ENCODE results near the gene NPLOC4. TPM values are rescaled to one million over a fixed set of nuclear protein-coding genes. Genes with fewer than 3 reads are reported as not detected.

NPLOC4 gene
- total RNA-seq, 1 donor from 2014 or later: 51.9 TPM

GRCh38 chr17:81511554-81511803 is 125.4 kb downstream of the NPLOC4 start:
- H3K4me3 ChIP-seq (ENCODE audit: low read depth, low read length): peak overlapping the region; percentile 89
- DNase-seq (ENCODE audit: low read depth): no peak
- no peak for TF ChIP-seq CTCF (conservative IDR thresholded peaks at IDR 0.05; ENCODE audit: low read depth, low read length)

GRCh38 chr17:81510785-81511553 is 125.9 kb downstream of the NPLOC4 start:
- TF ChIP-seq CTCF (conservative IDR thresholded peaks at IDR 0.05; ENCODE audit: low read depth, low read length): no peak
- H3K4me3 ChIP-seq (ENCODE audit: low read depth, low read length): peak overlapping the region; percentile 89
- no peak for DNase-seq (ENCODE audit: low read depth)

GRCh38 chr17:81509972-81510784 is 126.7 kb downstream of the NPLOC4 start:
- no peak for DNase-seq (ENCODE audit: low read depth)
- peak overlapping the region; percentile 89 for H3K4me3 ChIP-seq (ENCODE audit: low read depth, low read length)

GRCh38 chr17:81509207-81509971 is 127.5 kb downstream of the NPLOC4 start:
- TF ChIP-seq CTCF (conservative IDR thresholded peaks at IDR 0.05; ENCODE audit: low read depth, low read length): no peak
- H3K4me3 ChIP-seq (ENCODE audit: low read depth, low read length): peak overlapping the region; percentile 89
- DNase-seq (ENCODE audit: low read depth): no peak

More at GRCh38 chr17:81509972-81510784, 126.7 kb downstream of the NPLOC4 start:
- no peak for TF ChIP-seq CTCF (conservative IDR thresholded peaks at IDR 0.05; ENCODE audit: low read depth, low read length)

GRCh38 chr17:81508639-81509206 is 128.2 kb downstream of the NPLOC4 start:
- DNase-seq (ENCODE audit: low read depth): no peak
- TF ChIP-seq CTCF (conservative IDR thresholded peaks at IDR 0.05; ENCODE audit: low read depth, low read length): no peak
- H3K4me3 ChIP-seq (ENCODE audit: low read depth, low read length): peak overlapping the region; percentile 89

Other genes with a start within 250 kb of the NPLOC4 start
- gene BAHCC1, start 241.7 kb downstream of the NPLOC4 start, total RNA-seq: 4.8 and 6.2 TPM in 2 replicates
- gene ACTG1, start 124.3 kb downstream of the NPLOC4 start, total RNA-seq: 8,322 and 8,951 TPM in 2 replicates
- gene FSCN2, start 108.7 kb downstream of the NPLOC4 start, total RNA-seq: 0.51 TPM in 1 of 2 replicates, not detected in the other
- 33.8 and 38.2 TPM in 2 replicates for gene FAAP100, start 84.8 kb downstream of the NPLOC4 start, total RNA-seq
- gene TSPAN10, start 84 bp upstream of the NPLOC4 start, total RNA-seq: 0.14 and 0.29 TPM in 2 replicates
- gene PDE6G, start 19.4 kb upstream of the NPLOC4 start, total RNA-seq: 14.2 and 23.5 TPM in 2 replicates
- gene OXLD1, start 29.5 kb upstream of the NPLOC4 start, total RNA-seq: 24.4 and 30.6 TPM in 2 replicates
- gene CCDC137, start 29.6 kb upstream of the NPLOC4 start, total RNA-seq: 32.7 and 33.2 TPM in 2 replicates
- 43.5 and 59.0 TPM in 2 replicates for gene ARL16, start 46.7 kb upstream of the NPLOC4 start, total RNA-seq
- gene HGS, start 46.9 kb upstream of the NPLOC4 start, total RNA-seq: 122 and 144 TPM in 2 replicates
- 127 and 218 TPM in 2 replicates for gene MRPL12, start 66.3 kb upstream of the NPLOC4 start, total RNA-seq
- 60.1 and 98.6 TPM in 2 replicates for gene SLC25A10, start 75.2 kb upstream of the NPLOC4 start, total RNA-seq
- gene GCGR, start 167.0 kb upstream of the NPLOC4 start, total RNA-seq: not detected in 2 replicates
- 111 and 153 TPM in 2 replicates for gene MCRIP1, start 196.2 kb upstream of the NPLOC4 start, total RNA-seq
- gene PPP1R27, start 197.9 kb upstream of the NPLOC4 start, total RNA-seq: 0.17 and 0.36 TPM in 2 replicates
- gene P4HB, start 223.4 kb upstream of the NPLOC4 start, total RNA-seq: 932 and 1,272 TPM in 2 replicates
- 272 and 414 TPM in 2 replicates for gene ARHGDIA, start 234.2 kb upstream of the NPLOC4 start, total RNA-seq